K562 (cell line): ENCODE measurements around the gene ARHGEF3. TPM values are rescaled to one million over a fixed set of nuclear protein-coding genes. Genes with fewer than 3 reads are reported as not detected.

Experiments used
- ATAC-seq: fragments of 200-7000 bp; cut with Tn5 transposase; 3 replicates; pipeline ENCODE4 v1.9.1; 2020; ENCODE audit warnings: moderate library complexity
- BruUV-seq: library from RNA; stranded (reverse); fragments of 400-500 nt; replicated peaks from 2 replicates; lab custom pipeline; 2021; lab: Mats Ljungman, UMichigan
- CTCF ChIA-PET: fragments of 300-600 bp; formaldehyde crosslinking; extraction: SDS; loops from one replicate; lab custom pipeline; 2021; ENCODE audit warnings: low intra/inter-chr PET ratio; lab: Yijun Ruan, JAX
- POLR2A ChIA-PET: fragments of 300-600, 350-650 bp; sonication (Branson Sonifier 250); formaldehyde crosslinking; extraction: SDS; loops from one replicate; lab custom pipeline; 2021; ENCODE audit warnings: antibody characterized with exemption, inconsistent platforms; lab: Yijun Ruan, JAX
- DNase-seq, 4 experiments: peaks; one replicate each; pipeline versions ENCODE4 v3.0.0 to v3.0.0-alpha.2; 2011 to 2018; ENCODE audit warnings: low spot score in 3 of 4, mixed read lengths in 3 of 4; ENCODE audit errors: extremely low read depth in 1 of 4
- FAIRE-seq: peaks from 2 replicates; lab custom pipeline; 2011; peaks lifted over from hg19 to GRCh38; lab: Jason Lieb, UNC
- H2AFZ ChIP-seq: 2 replicates; pipeline ENCODE4 v1.6.0; 2011; ENCODE audit warnings: low read depth, low read length, control low read depth, inconsistent platforms
- H3K27ac ChIP-seq: fragments of 200-600 bp; 3 replicates; pipeline ENCODE4 v1.8.0; 2011; ENCODE audit warnings: low read depth, mild to moderate bottlenecking, control low read depth, inconsistent platforms, low read length, moderate library complexity, mixed read lengths; ENCODE audit errors: extremely low read depth
- H3K27me3 ChIP-seq, 2 experiments: fragments of 300-600 bp in 1 of 2; 2 replicates in 1 of 2; 3 replicates in 1 of 2; pipeline versions ENCODE4 v1.6.0 to v1.8.0; 2011; ENCODE audit warnings: inconsistent platforms in 2 of 2, low read length in 2 of 2, mild to moderate bottlenecking in 1 of 2, mixed read lengths in 1 of 2, moderate library complexity in 1 of 2; ENCODE audit not compliant: control insufficient read depth in 2 of 2, insufficient read depth in 2 of 2
- H3K36me3 ChIP-seq: fragments of 300-600 bp; 3 replicates; pipeline ENCODE4 v1.8.0; 2011; ENCODE audit warnings: mild to moderate bottlenecking, low read length, inconsistent platforms; ENCODE audit not compliant: control insufficient read depth, insufficient read depth
- H3K4me1 ChIP-seq, 2 experiments: fragments of 200-600 bp in 1 of 2; replicated peaks in 1 of 2; 2 replicates in 1 of 2; 3 replicates in 1 of 2; pipeline versions ENCODE4 v1.5.1 to v1.8.0; 2011; ENCODE audit warnings: inconsistent platforms in 2 of 2, low read length in 2 of 2, mild to moderate bottlenecking in 1 of 2, mixed read lengths in 1 of 2, moderate library complexity in 1 of 2; ENCODE audit not compliant: control insufficient read depth in 2 of 2, insufficient read depth in 2 of 2
- H3K4me2 ChIP-seq: 2 replicates; pipeline ENCODE4 v1.6.1; 2011; ENCODE audit warnings: low read length, control low read depth, inconsistent platforms, mixed read lengths; ENCODE audit not compliant: insufficient read depth
- H3K4me3 ChIP-seq: fragments of 200-600 bp; sonication (generic), shearing (Covaris generic); 2 replicates; pipeline ENCODE4 v1.5.1; 2016; ENCODE audit warnings: control low read depth, inconsistent platforms
- H3K79me2 ChIP-seq: fragments of 200-600 bp; 3 replicates; pipeline ENCODE4 v1.8.0; 2011; ENCODE audit warnings: low read length, inconsistent platforms; ENCODE audit not compliant: control insufficient read depth, insufficient read depth
- H3K9ac ChIP-seq, 2 experiments: 2 replicates each; pipeline versions ENCODE4 v1.6.0 to v1.6.1; 2011; ENCODE audit warnings: low read depth in 2 of 2, low read length in 2 of 2, control low read depth in 1 of 2, inconsistent platforms in 1 of 2, mild to moderate bottlenecking in 1 of 2, mixed read lengths in 1 of 2; ENCODE audit not compliant: insufficient read depth in 1 of 2
- H3K9me1 ChIP-seq: one replicate; pipeline ENCODE4 v1.6.0; 2011; ENCODE audit warnings: inconsistent platforms, mild to moderate bottlenecking, low read length, moderate library complexity; ENCODE audit not compliant: control insufficient read depth, insufficient read depth
- H3K9me3 ChIP-seq: replicated peaks from 2 replicates; pipeline ENCODE4 v1.5.1; 2011; ENCODE audit warnings: low read depth, low read length, inconsistent platforms; ENCODE audit not compliant: control insufficient read depth, insufficient read depth
- H4K20me1 ChIP-seq: replicated peaks from 2 replicates; pipeline ENCODE4 v1.6.1; 2011; ENCODE audit warnings: low read length, inconsistent platforms, mixed read lengths; ENCODE audit not compliant: control insufficient read depth, insufficient read depth
- ESRRA ChIP-seq: fragments of 450-650 bp; IDR thresholded peaks from 2 replicates; pipeline ENCODE4 v1.6.1; 2014; ENCODE audit warnings: low read depth, mild to moderate bottlenecking, moderate library complexity, borderline replicate concordance
- ESRRB ChIP-seq: fragments of 250-450 bp; sonication (Bioruptor Pico); IDR thresholded peaks from 2 replicates; pipeline ENCODE4 v1.5.0; 2020; ENCODE audit warnings: mild to moderate bottlenecking, moderate library complexity, borderline replicate concordance
- FOSL1 ChIP-seq: fragments of 200-800 bp; sonication (Bioruptor generic); conservative IDR thresholded peaks from 2 replicates; pipeline ENCODE4 v1.6.1; 2016; ENCODE audit warnings: missing genetic modification characterization, missing compliant biosample characterization
- NCOA4 ChIP-seq: fragments of 450-650 bp; IDR thresholded peaks from 2 replicates; pipeline ENCODE4 v1.6.1; 2018; ENCODE audit warnings: mild to moderate bottlenecking; ENCODE audit not compliant: partially characterized antibody
- POLR2H ChIP-seq: IDR thresholded peaks from 2 replicates; pipeline ENCODE4 v1.6.1; 2016; ENCODE audit warnings: missing genetic modification characterization, low read depth, mild to moderate bottlenecking, control low read depth, missing compliant biosample characterization, moderate library complexity
- ZBTB7A ChIP-seq: IDR thresholded peaks from 2 replicates; pipeline ENCODE4 v1.6.1; 2011; ENCODE audit warnings: low read depth, mild to moderate bottlenecking, low read length, moderate library complexity, borderline replicate concordance; ENCODE audit not compliant: control insufficient read depth
- WGBS: fragments of 100-300 bp; shearing (Covaris generic); methylation state at CpG from one replicate; pipeline ENCODE4 v1.1.6; 2016; ENCODE audit warnings: low coverage, mixed read lengths; ENCODE audit not compliant: insufficient coverage; ENCODE audit errors: missing lambda C conversion rate; 5-methylcytosine and 5-hydroxymethylcytosine counted together
- in situ Hi-C: fragments of 300-500 bp; cut with MboI; formaldehyde crosslinking; loops from 4 replicates; pipeline ENCODE4 v1.15.0; 2018; ENCODE audit warnings: inconsistent platforms, mixed read lengths
- intact Hi-C: fragments of 100-400 bp; cut with micrococcal nuclease; formaldehyde crosslinking; loops from 2 replicates; pipeline ENCODE4 v1.14.2; 2022
- polyA plus RNA-seq, 8 experiments: library from polyadenylated mRNA; depleted of rRNA in 4 of 8; stranded (reverse) in 5 of 8; unstranded in 3 of 8; fragments of >200 nt; fragmentation: Nextera tagmentation in 2 of 8; fragmentation: Illumina TruSeq in 1 of 8; extraction: Ambion mirVana in 2 of 8; extraction: Trizol in 1 of 8; gene quantifications; 2 replicates each; pipeline versions ENCODE4 v1.2.1 to v1.2.3, GENCODE V29; 2011 to 2014; ENCODE audit warnings: inconsistent platforms in 1 of 8, missing spikeins in 1 of 8
- total RNA-seq, 7 experiments: library from RNA; depleted of rRNA in 6 of 7; stranded (reverse); fragments of >200 nt in 6 of 7; fragmentation: Illumina TruSeq in 2 of 7; extraction: Trizol in 2 of 7; gene quantifications; 2 replicates each; pipeline versions ENCODE4 v1.2.1 to v1.2.3, GENCODE V29; 2011 to 2021; ENCODE audit warnings: low replicate concordance in 1 of 7
- TF ChIP-seq, protein P1 (sequence below): fragments of 250-450 bp; sonication (Bioruptor Pico); IDR thresholded peaks from 2 replicates; pipeline ENCODE4 v1.4.0; 2020
- TF ChIP-seq, protein P2 (sequence below), 2 experiments: fragments of 250-450 bp in 1 of 2; fragments of 450-650 bp in 1 of 2; sonication (Bioruptor Pico) in 1 of 2; IDR thresholded peaks; 2 replicates each; pipeline versions ENCODE4 v1.6.1 to v1.8.0; 2016 to 2021; ENCODE audit warnings: mild to moderate bottlenecking in 2 of 2, moderate library complexity in 2 of 2, missing compliant biosample characterization in 1 of 2, missing genetic modification characterization in 1 of 2
- TF ChIP-seq, protein P3 (sequence below): fragments of 450-650 bp; IDR thresholded peaks from 2 replicates; pipeline ENCODE4 v1.6.1; 2016; ENCODE audit warnings: missing biosample characterization, missing genetic modification characterization
- TF ChIP-seq, protein P4 (sequence below), 3 experiments: fragments of 200-800 bp in 1 of 3; fragments of 250-450 bp in 1 of 3; fragments of 450-650 bp in 1 of 3; sonication (Bioruptor Pico) in 1 of 3; sonication (Bioruptor generic) in 1 of 3; formaldehyde crosslinking in 1 of 3; IDR thresholded peaks; 2 replicates each; pipeline versions ENCODE4 v1.6.1 to v1.8.0; 2016 to 2022; ENCODE audit warnings: mild to moderate bottlenecking in 2 of 3, missing genetic modification characterization in 2 of 3, missing compliant biosample characterization in 1 of 3, moderate library complexity in 1 of 3

ARHGEF3 gene
- total and polyA plus RNA-seq, 9 of the 15 experiments (the other 6 are each of a cell fraction or from before 2014, with no cell fraction given) = 0.77 to 2.7 (median 1.4) TPM

DNA sequence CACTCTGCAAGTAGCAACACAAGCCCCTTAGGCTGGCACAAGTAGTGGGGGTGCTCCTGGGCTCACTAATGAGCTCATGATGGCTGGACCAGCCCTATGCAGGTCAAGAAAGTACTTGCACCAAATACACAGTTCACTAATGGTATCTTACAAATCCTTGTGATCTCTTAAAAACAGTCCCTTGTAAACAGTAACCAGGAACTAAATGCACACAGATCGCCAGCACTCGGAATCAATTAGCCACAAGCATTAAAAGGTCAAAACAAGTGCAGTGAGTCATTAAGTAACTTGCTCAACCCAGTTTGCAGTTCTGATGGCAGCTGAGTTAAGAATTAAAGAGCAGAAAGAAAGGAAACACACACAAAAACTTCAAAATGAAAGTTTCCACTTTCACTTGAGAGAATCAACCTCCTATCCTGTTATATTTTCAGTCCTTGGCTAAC lies 43.2 kb downstream of the ARHGEF3 start:
- Histone ChIP-seq H3K36me3 (no peaks in the 10 kb centered on the region), H3K9me3 (no peaks in the 10 kb centered on the region), H3K79me2 (no peaks in the 10 kb centered on the region), H3K4me3 (no peak overlapping the region), H3K9me1 (no peaks in the 10 kb centered on the region), H3K27ac (no peak overlapping the region), H2AFZ (no peak overlapping the region), H3K27me3 (no peaks in the 10 kb centered on the region), H3K4me2 (no peak overlapping the region), H3K9ac (no peak overlapping the region), H4K20me1 (no peaks in the 10 kb centered on the region), H3K4me1 (no peaks in the 10 kb centered on the region; a peak in 1 of 5 replicates)
- POLR2A ChIA-PET = no interaction called here
- CTCF ChIA-PET = no interaction called here
- 8% methylated on average over 2 of the region's 2 CpGs for WGBS
- no TSS peak for BruUV-seq
- intact Hi-C loops = no loop called here
- DNase-seq (no peak), FAIRE-seq (no peak), ATAC-seq (no peak)
- in situ Hi-C loops = no loop called here
- TF ChIP-seq, protein P1, sequence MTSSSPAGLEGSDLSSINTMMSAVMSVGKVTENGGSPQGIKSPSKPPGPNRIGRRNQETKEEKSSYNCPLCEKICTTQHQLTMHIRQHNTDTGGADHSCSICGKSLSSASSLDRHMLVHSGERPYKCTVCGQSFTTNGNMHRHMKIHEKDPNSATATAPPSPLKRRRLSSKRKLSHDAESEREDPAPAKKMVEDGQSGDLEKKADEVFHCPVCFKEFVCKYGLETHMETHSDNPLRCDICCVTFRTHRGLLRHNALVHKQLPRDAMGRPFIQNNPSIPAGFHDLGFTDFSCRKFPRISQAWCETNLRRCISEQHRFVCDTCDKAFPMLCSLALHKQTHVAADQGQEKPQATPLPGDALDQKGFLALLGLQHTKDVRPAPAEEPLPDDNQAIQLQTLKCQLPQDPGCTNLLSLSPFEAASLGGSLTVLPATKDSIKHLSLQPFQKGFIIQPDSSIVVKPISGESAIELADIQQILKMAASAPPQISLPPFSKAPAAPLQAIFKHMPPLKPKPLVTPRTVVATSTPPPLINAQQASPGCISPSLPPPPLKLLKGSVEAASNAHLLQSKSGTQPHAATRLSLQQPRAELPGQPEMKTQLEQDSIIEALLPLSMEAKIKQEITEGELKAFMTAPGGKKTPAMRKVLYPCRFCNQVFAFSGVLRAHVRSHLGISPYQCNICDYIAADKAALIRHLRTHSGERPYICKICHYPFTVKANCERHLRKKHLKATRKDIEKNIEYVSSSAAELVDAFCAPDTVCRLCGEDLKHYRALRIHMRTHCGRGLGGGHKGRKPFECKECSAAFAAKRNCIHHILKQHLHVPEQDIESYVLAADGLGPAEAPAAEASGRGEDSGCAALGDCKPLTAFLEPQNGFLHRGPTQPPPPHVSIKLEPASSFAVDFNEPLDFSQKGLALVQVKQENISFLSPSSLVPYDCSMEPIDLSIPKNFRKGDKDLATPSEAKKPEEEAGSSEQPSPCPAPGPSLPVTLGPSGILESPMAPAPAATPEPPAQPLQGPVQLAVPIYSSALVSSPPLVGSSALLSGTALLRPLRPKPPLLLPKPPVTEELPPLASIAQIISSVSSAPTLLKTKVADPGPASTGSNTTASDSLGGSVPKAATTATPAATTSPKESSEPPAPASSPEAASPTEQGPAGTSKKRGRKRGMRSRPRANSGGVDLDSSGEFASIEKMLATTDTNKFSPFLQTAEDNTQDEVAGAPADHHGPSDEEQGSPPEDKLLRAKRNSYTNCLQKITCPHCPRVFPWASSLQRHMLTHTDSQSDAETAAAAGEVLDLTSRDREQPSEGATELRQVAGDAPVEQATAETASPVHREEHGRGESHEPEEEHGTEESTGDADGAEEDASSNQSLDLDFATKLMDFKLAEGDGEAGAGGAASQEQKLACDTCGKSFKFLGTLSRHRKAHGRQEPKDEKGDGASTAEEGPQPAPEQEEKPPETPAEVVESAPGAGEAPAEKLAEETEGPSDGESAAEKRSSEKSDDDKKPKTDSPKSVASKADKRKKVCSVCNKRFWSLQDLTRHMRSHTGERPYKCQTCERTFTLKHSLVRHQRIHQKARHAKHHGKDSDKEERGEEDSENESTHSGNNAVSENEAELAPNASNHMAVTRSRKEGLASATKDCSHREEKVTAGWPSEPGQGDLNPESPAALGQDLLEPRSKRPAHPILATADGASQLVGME (CRISPR knock-in tag) = no peak
- TF ChIP-seq ZBTB7A (no peak), POLR2H (tag) (no peak), NCOA4 (no peak), ESRRA (no peak), FOSL1 (peak; percentile 55; the same call in 1 of the 2 replicates), ESRRB (CRISPR knock-in tag) (no peak)
- TF ChIP-seq, protein P2, sequence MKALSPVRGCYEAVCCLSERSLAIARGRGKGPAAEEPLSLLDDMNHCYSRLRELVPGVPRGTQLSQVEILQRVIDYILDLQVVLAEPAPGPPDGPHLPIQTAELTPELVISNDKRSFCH (CRISPR knock-in tag; IDR thresholded peaks at IDR 0.05) = no peak
- TF ChIP-seq, protein P2 (tag; IDR thresholded peaks at IDR 0.05) = no peak
- TF ChIP-seq, protein P3, sequence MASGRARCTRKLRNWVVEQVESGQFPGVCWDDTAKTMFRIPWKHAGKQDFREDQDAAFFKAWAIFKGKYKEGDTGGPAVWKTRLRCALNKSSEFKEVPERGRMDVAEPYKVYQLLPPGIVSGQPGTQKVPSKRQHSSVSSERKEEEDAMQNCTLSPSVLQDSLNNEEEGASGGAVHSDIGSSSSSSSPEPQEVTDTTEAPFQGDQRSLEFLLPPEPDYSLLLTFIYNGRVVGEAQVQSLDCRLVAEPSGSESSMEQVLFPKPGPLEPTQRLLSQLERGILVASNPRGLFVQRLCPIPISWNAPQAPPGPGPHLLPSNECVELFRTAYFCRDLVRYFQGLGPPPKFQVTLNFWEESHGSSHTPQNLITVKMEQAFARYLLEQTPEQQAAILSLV (tag) = no peak
- TF ChIP-seq, protein P4, sequence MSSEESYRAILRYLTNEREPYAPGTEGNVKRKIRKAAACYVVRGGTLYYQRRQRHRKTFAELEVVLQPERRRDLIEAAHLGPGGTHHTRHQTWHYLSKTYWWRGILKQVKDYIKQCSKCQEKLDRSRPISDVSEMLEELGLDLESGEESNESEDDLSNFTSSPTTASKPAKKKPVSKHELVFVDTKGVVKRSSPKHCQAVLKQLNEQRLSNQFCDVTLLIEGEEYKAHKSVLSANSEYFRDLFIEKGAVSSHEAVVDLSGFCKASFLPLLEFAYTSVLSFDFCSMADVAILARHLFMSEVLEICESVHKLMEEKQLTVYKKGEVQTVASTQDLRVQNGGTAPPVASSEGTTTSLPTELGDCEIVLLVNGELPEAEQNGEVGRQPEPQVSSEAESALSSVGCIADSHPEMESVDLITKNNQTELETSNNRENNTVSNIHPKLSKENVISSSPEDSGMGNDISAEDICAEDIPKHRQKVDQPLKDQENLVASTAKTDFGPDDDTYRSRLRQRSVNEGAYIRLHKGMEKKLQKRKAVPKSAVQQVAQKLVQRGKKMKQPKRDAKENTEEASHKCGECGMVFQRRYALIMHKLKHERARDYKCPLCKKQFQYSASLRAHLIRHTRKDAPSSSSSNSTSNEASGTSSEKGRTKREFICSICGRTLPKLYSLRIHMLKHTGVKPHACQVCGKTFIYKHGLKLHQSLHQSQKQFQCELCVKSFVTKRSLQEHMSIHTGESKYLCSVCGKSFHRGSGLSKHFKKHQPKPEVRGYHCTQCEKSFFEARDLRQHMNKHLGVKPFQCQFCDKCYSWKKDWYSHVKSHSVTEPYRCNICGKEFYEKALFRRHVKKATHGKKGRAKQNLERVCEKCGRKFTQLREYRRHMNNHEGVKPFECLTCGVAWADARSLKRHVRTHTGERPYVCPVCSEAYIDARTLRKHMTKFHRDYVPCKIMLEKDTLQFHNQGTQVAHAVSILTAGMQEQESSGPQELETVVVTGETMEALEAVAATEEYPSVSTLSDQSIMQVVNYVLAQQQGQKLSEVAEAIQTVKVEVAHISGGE (CRISPR knock-in tag; IDR thresholded peaks at IDR 0.05) = 0 out of 6 replicates have a peak, but pooled peaks of 1 of the 3 experiments have one; percentile 39
